Measurements from ENCODE around the gene C1QTNF8.

The C1QTNF8 gene, protein sequence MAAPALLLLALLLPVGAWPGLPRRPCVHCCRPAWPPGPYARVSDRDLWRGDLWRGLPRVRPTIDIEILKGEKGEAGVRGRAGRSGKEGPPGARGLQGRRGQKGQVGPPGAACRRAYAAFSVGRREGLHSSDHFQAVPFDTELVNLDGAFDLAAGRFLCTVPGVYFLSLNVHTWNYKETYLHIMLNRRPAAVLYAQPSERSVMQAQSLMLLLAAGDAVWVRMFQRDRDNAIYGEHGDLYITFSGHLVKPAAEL

DNA sequence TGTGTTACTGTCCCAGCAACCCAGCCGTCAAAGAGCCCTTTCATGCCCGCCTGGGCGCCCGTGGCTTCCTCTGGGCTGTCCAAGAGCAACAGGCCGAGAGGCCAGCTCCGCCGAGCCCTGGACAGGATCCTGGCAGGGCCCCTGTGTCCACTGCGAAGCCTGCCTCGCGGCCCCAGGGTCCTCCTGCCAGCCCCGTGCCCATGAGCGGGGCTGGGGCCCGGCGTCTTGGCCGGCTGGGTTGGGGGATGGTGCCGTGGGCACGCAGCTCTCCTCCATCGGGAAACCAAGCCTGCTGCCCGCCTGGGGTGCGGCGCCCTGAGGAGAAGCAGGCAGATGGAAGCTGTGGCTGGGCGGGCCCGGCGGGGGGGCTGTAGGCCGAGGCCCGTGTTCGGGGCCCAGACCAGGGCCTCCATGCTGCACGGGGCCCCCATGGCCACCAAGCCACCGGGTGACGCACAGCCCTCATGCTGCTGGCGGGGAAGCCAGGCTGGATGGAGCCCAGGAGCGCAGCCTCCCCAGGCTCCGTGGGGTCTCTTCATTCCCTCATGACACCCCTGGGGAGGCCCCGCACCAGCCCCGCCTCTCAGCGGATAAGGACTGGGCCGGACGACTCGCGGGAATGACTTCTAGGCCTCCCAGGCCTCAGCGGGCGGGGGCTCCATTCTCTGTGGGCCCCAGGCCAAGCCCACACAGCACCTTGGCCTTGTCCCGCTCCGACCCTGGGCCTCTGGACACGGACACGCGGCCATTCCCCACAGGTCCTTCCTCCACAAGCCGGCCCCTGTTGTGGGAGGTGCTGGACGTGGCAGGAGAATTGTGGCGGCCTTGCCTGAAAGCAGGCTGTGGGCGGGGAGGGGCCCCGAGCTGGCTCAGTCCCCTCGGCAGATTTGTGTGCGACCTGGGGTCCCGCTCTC lies at the start of gene C1QTNF8:
TSS of gene C1QTNF8 (minus strand) at position 76 of the 914 bp plus-strand sequence. CDS start 1,322 bp downstream, outside the sequence.
- DNase-seq (ENCODE audit: low spot score), result no peak

- no peak for DNase-seq (ENCODE audit: low spot score)
Observed at GRCh38 chr16:1145383-1146100, 49.5 kb upstream of the C1QTNF8 start.

GRCh38 chr16:1144476-1145382 lies 48.7 kb upstream of the C1QTNF8 start:
- DNase-seq (ENCODE audit: low spot score), result no peak

DNA sequence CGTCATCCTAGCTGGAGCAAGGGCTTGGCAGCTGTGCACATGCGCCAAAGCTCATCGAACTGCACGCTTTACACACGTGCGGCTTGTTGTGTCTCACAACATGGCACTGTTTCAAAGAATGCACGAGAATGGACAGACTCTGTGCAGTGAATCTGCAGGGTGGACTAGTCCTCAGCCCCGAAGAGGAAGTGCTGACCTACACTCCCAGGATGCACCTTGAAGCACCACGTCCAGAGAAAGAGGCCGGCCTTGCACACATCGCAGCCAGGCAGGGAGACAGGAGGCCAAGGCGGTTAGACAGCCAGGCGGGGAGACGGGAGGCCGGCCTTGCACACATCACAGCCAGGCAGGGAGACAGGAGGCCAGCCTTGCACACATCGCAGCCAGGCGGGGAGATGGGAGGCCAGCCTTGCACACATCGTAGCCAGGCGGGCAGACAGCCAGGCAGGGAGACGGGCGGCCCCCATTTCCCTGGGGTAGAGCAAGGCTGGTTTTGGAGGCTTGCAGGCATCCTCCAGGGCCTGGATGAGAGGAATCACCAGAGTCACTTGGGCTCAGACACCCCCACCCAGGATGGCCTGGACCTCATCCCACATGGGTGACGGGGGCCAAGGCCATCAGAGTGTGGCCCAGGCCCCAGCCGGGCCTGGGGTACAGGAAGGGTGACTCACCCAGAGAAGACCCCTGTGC lies 47.9 kb upstream of the C1QTNF8 start:
- DNase-seq (ENCODE audit: low spot score), result no peak

- DNase-seq (ENCODE audit: low spot score), result no peak
Observed at GRCh38 chr16:1142911-1143310, 46.9 kb upstream of the C1QTNF8 start.

- DNase-seq (ENCODE audit: low spot score), result no peak
Observed at GRCh38 chr16:1141716-1142115, 45.7 kb upstream of the C1QTNF8 start.

DNA sequence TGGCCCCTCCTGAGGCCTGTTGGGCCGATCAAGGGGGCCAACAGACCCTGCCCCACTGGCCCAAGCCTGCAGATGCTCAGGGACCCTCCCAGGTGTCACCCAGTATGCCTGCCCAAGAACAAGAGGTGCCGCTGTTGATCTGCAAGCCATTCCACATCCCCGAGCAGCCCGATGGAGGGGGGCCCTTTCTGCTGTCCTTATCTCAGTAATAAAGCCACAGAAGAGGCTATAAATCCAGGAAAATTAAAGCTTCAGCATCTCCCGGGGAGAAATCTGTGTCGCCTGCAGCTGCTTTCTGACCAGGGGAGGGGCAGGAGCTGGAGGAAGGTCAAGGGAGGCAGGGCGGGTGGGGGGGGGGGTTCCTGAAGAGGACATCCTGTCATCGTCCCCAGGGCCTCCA lies 45.1 kb upstream of the C1QTNF8 start:
- no peak for DNase-seq (ENCODE audit: low spot score)

DNA sequence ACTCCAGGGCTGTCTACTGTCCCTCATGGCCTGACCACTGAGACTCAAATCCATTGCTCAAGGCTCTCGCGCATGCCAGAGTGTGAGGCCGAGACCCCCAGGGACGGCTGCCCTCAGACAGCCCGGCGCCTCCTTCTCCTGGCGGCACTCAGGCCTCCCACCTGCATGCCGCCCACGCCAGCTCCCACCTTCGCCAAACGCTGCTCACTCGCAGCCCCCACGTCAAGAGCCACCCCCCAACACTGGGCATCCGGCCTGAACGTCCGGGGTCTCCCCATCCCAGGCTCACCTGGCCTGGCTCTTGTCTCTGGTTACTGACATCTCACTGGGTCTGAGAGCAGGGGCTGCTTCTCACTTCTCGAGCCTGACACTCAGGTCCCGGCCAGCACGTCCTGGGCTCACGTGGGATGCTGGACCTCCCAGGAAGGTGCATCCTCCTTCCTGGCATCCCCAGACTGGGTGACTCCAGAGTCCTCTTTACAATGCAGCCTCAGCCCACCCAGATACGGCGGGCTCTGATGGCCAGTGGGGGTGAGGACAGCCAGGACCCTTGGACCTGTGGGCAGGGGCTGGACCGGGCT lies 44.6 kb upstream of the C1QTNF8 start:
- no peak for DNase-seq (ENCODE audit: low spot score)

- no peak for DNase-seq (ENCODE audit: low spot score)
Observed at GRCh38 chr16:1137604-1138003, 41.6 kb upstream of the C1QTNF8 start.

- no peak for DNase-seq (ENCODE audit: low spot score)
Observed at GRCh38 chr16:1135459-1135825, 39.4 kb upstream of the C1QTNF8 start.

- DNase-seq (ENCODE audit: low spot score), result no peak
Observed at GRCh38 chr16:1134776-1135458, 38.9 kb upstream of the C1QTNF8 start.

DNA sequence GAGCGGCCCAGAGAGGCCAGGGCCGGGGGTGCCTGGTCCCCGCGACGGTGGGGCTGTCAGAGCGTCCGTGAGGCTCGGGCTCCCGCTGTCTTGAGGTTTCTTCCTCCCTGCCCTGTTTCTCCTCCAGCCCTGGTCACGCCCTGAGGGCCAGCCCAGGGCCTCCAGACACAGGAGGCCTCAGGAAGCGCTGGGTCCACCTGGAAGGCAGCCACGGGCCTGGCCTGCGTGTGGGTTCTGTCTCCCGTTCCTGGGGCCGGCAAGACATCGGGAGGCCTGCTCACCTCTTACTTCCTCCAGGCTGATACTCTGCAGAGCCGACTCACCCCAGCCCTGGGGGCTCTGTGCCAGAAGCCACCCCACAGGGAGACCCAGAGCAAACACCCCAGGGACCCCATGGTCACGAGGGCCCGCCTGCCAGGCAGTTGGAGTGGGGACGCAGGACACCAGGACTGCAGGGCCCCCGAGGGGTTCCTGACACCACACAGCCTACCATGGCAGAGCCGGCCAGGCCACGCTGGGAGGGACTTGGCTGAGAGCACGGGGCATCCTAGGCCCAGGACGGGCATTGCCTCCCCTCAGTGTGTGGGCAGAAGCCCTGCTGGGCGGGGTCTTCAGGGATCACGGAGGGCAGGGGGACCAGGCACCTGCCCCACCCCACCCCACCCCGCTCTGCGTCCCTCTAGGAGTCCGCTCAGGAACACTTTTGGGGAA lies 37.9 kb upstream of the C1QTNF8 start:
- no peak for DNase-seq (ENCODE audit: low spot score)

GRCh38 chr16:1133271-1133670 lies 37.2 kb upstream of the C1QTNF8 start:
- DNase-seq (ENCODE audit: low spot score), result no peak

DNA sequence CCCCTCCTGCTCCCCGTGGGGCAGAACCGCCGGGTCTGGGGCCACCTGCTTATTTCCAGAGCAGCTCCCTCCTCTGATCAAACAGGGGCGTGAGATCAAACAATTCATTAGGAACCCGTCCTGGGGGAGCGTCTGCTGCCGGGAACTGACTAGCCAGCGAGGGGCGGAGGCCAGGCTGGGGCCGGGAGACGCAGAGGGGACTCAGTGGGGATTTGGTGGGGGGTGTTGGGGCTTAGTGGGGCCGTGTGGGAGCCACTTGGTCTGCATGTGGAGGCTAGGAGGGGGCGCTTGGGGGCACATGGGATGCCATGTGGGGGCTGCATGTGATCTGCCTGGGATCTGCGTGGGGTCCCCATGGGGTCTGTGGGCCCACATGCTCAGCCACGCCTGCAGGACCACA lies 36.4 kb upstream of the C1QTNF8 start:
- no peak for DNase-seq (ENCODE audit: low spot score)

- no peak for DNase-seq (ENCODE audit: low spot score)
Observed at GRCh38 chr16:1131378-1131994, 35.4 kb upstream of the C1QTNF8 start.

DNA sequence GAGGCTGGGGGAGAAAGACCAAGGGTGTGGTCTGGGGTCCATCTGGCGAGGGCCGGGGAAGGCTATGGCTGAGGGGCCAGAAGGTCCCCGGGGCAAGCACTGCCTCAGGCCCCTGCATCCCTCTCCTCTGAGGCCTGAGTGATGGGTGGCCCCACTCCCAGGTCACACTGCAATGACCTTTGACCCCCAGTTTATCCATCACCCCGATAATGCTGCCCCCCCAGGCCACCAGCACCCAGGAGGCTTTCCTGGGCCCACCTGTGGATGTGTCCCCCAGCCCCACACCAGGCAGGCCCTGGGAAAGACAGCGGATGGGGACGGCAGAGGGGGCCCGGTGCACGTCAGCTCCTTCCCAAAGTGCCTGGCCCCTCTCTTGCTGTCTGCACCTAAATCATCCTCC lies 34.3 kb upstream of the C1QTNF8 start:
- DNase-seq (ENCODE audit: low spot score), result no peak

DNA sequence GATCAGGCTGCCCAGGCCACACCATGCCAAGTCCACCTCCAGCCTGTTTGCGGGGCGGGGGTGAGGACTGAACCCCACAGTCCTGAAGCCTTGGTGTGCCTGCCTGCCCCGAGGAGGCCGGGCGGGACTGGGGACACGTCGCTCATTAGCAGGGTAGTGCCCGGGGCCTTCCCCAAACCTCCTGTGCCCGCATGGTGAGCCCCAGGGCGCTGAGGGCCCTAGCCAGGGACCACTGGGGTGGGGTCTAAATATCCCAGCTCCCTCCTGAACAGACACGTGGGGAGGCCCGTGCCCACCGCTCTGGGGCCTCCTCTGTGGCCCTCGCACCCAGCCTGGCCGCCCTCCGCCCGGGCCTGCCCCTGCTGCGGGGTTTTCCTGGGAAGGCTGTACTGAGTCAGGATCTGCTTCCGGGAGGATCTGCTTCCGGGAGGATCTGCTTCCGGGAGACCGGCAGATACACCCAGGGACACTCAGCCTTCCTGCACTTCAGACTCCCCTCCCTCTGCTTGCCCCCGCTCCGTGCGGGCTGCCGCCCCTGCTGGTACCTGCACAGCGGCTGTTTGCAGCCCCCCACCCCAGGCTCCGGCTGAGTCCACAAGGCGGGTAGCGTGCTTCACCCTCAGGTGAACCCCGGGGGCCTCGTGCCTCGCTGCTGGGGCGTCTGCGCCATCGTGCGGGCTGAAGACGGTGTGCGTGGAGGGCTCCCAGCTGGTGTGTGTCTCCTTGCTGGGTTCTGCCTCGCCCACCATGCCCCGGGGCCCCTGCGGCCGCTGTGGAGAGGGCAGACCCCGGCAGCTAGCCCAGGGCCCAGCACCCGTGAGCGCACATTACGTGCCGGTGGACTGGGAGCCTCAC lies 33.3 kb upstream of the C1QTNF8 start:
- DNase-seq (ENCODE audit: low spot score), result no peak

Data from D341Med (cell line).